ENCODE measurements around the gene ZNF232. TPM values are rescaled to one million over a fixed set of nuclear protein-coding genes. Genes with fewer than 3 reads are reported as not detected.
"Not testable (repeated sequence)": the region's sequence is repeated elsewhere in the genome, so short reads cannot be mapped to it uniquely, and the experiment has no call there.

Gene ZNF232
- total RNA-seq, 1 experiment from 2014 or later: 10.3 TPM

DNA sequence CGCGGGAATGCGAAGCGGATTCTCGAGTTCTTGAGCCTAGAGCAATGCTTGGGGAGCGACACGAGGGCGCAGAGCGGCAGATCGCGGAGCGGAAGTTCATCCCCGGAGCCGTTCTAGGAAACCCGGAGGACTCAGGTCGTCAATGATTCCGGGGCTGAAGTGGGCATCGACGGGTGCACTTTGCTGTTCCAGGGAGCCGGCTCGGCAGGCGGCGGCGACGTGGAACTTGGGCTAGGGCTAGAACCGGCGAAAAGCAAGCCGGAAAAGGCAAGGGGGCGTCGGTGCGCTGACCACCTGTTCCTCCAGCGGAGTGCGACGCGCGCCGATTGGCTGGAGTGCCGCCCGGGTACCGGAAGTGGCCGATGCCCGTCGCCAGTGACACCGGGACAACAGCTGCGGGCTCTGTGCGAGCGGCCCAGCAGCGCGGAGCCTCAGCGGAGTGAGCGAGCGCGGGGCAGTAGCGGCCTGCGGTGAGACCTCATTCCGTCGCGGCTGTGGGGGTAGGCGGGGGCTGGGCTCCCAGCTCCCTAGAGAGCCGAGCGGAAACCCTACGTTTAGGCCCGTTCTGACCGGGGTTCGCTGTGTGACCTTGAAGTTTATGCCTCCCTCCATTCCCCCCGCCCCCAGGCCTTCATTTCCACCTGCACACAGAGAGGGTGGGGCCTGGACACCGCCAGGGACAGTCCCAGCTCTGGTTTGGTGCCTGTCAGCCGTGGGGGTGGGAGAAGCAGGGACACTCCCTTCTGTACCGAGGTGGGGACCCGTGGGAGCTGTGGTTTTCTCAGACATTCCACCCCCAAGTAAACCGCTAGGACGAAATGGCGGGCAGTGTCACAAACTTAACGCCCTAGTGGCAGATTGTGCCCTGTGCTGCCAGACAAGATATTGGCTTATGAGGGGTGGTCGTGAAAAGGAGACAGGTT is 33.3 kb downstream of the ZNF232 start, which contains the start of gene ZFP3:
ZFP3 (plus strand) TSS at position 362 of the 923 bp plus-strand sequence. CDS start 13,038 bp downstream, outside the sequence.
- intact Hi-C loops (cut with micrococcal nuclease; ENCODE audit: unreplicated experiment): loop anchor here (1.0 kb wide), 1 partner anchor 34 kb away; no protein-coding TSS in a partner anchor
- Histone ChIP-seq H3K9me2 (ENCODE audit: insufficient read depth) (no peaks in the 10 kb centered on the region), H3K27me3 (ENCODE audit: insufficient read depth, low read depth) (peaks cover 3% of the 10 kb centered on the region; the same call in 1 of the 2 replicates), H3K27ac (no peak within 1 kb of the TSS), H3F3A (ENCODE audit: insufficient read depth, low read depth) (no peaks in the 10 kb centered on the region; the same call in 1 of the 2 replicates), H4K20me1 (ENCODE audit: insufficient read depth) (no peaks in the 10 kb centered on the region), H3K79me2 (ENCODE audit: low read depth) (no peaks in the 10 kb centered on the region), H3K4me3 (peak within 1 kb of the TSS; percentile 61), H3K36me3 (ENCODE audit: low read depth) (no peaks in the 10 kb centered on the region), H3K4me2 (peak within 1 kb of the TSS; percentile 82), H3K4me1 (replicated peaks; ENCODE audit: insufficient read depth) (no peaks in the 10 kb centered on the region), H3K9me3 (ENCODE audit: insufficient read depth, low read depth) (peaks cover 10% of the 10 kb centered on the region; the same call in 1 of the 2 replicates), H2AFZ (peak within 1 kb of the TSS; percentile 85)
- DNase-seq: peak; percentile 58 to 87
- TF ChIP-seq, protein P1, sequence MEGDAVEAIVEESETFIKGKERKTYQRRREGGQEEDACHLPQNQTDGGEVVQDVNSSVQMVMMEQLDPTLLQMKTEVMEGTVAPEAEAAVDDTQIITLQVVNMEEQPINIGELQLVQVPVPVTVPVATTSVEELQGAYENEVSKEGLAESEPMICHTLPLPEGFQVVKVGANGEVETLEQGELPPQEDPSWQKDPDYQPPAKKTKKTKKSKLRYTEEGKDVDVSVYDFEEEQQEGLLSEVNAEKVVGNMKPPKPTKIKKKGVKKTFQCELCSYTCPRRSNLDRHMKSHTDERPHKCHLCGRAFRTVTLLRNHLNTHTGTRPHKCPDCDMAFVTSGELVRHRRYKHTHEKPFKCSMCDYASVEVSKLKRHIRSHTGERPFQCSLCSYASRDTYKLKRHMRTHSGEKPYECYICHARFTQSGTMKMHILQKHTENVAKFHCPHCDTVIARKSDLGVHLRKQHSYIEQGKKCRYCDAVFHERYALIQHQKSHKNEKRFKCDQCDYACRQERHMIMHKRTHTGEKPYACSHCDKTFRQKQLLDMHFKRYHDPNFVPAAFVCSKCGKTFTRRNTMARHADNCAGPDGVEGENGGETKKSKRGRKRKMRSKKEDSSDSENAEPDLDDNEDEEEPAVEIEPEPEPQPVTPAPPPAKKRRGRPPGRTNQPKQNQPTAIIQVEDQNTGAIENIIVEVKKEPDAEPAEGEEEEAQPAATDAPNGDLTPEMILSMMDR (conservative IDR thresholded peaks at IDR 0.05): no peak
- TF ChIP-seq EZH2 (IDR thresholded peaks at IDR 0.05; ENCODE audit: low read depth): no peak
- POLR2A ChIA-PET (ENCODE audit: unreplicated experiment): no interaction called here
- BruUV-seq (replicated peaks): TSS peak; percentile 57
- CTCF ChIA-PET: no interaction called here

DNA sequence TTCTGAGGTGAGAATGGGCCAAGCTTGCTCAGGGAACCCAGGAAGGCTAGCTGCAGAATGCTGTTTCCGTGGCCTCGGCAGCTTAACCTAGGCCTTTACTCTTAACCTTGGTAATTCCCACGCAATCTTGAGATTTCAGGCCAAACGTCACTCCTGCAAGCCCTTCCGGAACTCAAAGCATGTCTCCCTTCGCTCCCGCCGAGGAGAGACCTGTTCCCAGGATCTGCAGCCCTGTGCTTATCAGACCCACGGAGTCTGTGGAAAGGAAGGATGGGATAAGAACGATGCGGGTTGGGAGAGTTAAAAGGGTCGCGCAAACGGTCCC is 33.9 kb downstream of the ZNF232 start:
- H3K9me3 ChIP-seq (ENCODE audit: insufficient read depth, low read depth): peaks cover 6% of the 10 kb centered on the region; the same call in 1 of the 2 replicates
- no peak for DNase-seq
- ChIA-PET CTCF (no interaction called here), POLR2A (ENCODE audit: unreplicated experiment) (no interaction called here)
- H4K20me1 ChIP-seq (ENCODE audit: insufficient read depth): no peaks in the 10 kb centered on the region
- H3K4me2 ChIP-seq: peak overlapping the region; percentile 82
- H3K9me2 ChIP-seq (ENCODE audit: insufficient read depth): no peaks in the 10 kb centered on the region
- no peak overlapping the region for H3K27ac ChIP-seq
- no peaks in the 10 kb centered on the region for H3K36me3 ChIP-seq (ENCODE audit: low read depth)
- H3K4me3 ChIP-seq: peak overlapping the region; percentile 61
- TSS peak; percentile 88 for BruUV-seq (replicated peaks)
- no peaks in the 10 kb centered on the region; the same call in 1 of the 2 replicates for H3F3A ChIP-seq (ENCODE audit: insufficient read depth, low read depth)
- no peaks in the 10 kb centered on the region for H3K4me1 ChIP-seq (replicated peaks; ENCODE audit: insufficient read depth)
- H3K27me3 ChIP-seq (ENCODE audit: insufficient read depth, low read depth): peaks cover 3% of the 10 kb centered on the region; the same call in 1 of the 2 replicates
- TF ChIP-seq EZH2 (IDR thresholded peaks at IDR 0.05; ENCODE audit: low read depth): no peak
- TF ChIP-seq, protein P1 (conservative IDR thresholded peaks at IDR 0.05): no peak
- H2AFZ ChIP-seq: peak overlapping the region; percentile 85
- H3K79me2 ChIP-seq (ENCODE audit: low read depth): no peaks in the 10 kb centered on the region
- intact Hi-C loops (cut with micrococcal nuclease; ENCODE audit: unreplicated experiment): loop anchor here (1.0 kb wide), 1 partner anchor 35 kb away; no protein-coding TSS in a partner anchor

DNA sequence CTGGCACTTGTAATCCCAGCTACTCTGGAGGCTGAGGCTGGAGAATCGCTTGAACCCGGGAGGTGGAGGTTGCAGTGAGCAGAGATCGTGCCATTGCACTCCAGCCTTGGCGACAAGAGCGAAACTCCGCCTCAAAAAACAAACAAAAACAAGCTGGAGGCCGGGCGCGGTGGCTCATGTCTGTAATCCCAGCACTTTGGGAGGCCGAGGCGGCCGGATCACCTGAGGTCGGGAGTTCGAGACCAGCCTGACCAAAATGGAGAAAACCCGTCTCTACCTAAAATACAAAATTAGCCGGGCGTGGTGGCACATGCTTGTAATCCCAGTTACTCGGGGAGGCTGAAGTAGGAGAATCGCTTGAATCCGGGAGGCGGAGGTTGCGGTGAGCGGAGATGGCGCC is 34.4 kb downstream of the ZNF232 start:
- peak overlapping the region; percentile 61 for H3K4me3 ChIP-seq
- intact Hi-C loops (cut with micrococcal nuclease; ENCODE audit: unreplicated experiment); H3K9me3 ChIP-seq (ENCODE audit: insufficient read depth, low read depth); DNase-seq; H2AFZ ChIP-seq; H3K27me3 ChIP-seq (ENCODE audit: insufficient read depth, low read depth); H3K27ac ChIP-seq; H3K36me3 ChIP-seq (ENCODE audit: low read depth); H3K79me2 ChIP-seq (ENCODE audit: low read depth); POLR2A ChIA-PET (ENCODE audit: unreplicated experiment); H3F3A ChIP-seq (ENCODE audit: insufficient read depth, low read depth); H3K4me2 ChIP-seq; H3K4me1 ChIP-seq (replicated peaks; ENCODE audit: insufficient read depth); H4K20me1 ChIP-seq (ENCODE audit: insufficient read depth); CTCF ChIA-PET; H3K9me2 ChIP-seq (ENCODE audit: insufficient read depth); BruUV-seq (replicated peaks): not testable (repeated sequence)

DNA sequence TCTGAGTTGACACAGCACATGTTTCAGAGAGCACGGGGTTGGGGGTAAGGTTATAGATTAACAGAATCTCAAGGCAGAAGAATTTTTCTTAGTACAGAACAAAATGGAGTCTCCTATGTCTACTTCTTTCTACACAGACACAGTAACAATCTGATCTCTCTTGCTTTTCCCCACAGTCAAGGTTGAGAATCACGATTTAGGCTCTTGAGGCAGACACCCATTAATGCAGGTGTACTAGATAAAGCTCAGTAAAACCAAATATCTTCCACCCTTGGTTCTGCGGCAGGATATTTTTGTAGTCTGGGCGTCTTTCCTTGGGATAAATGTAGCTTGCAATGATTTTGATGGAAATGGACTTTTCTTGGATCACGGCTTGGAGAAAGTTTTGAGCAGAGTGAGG is 36.2 kb downstream of the ZNF232 start:
- POLR2A ChIA-PET (ENCODE audit: unreplicated experiment); CTCF ChIA-PET; H3K27me3 ChIP-seq (ENCODE audit: insufficient read depth, low read depth); H4K20me1 ChIP-seq (ENCODE audit: insufficient read depth); H3F3A ChIP-seq (ENCODE audit: insufficient read depth, low read depth); H3K9me2 ChIP-seq (ENCODE audit: insufficient read depth); H3K4me3 ChIP-seq; intact Hi-C loops (cut with micrococcal nuclease; ENCODE audit: unreplicated experiment); H3K4me1 ChIP-seq (replicated peaks; ENCODE audit: insufficient read depth); H3K36me3 ChIP-seq (ENCODE audit: low read depth); DNase-seq; H3K27ac ChIP-seq; H3K4me2 ChIP-seq; H2AFZ ChIP-seq; H3K9me3 ChIP-seq (ENCODE audit: insufficient read depth, low read depth); H3K79me2 ChIP-seq (ENCODE audit: low read depth); BruUV-seq (replicated peaks): not testable (repeated sequence)

Measured in PC-9 (cell line).